GM23338 (cell line): ENCODE data around the gene IMMP2L. TPM values are rescaled to one million over a fixed set of nuclear protein-coding genes. Genes with fewer than 3 reads are reported as not detected.

Experiments
- ATAC-seq: fragments of 200-7000 bp; cut with Tn5 transposase; 3 replicates; pipeline ENCODE4 v1.9.1; 2020
- DNase-seq: peaks from one replicate; pipeline ENCODE4 v3.0.0-alpha.2; 2015; ENCODE audit warnings: low spot score
- H2AFZ ChIP-seq: fragments of 200-600 bp; sonication (generic); 2 replicates; pipeline ENCODE4 v1.8.0; 2016; ENCODE audit warnings: antibody characterized with exemption, mild to moderate bottlenecking, moderate library complexity
- H3F3A ChIP-seq: fragments of 200-600 bp; sonication (generic); replicated peaks from 2 replicates; pipeline ENCODE4 v1.8.0; 2017; ENCODE audit warnings: antibody characterized with exemption, mixed run types, low read depth
- H3K27ac ChIP-seq: fragments of 200-600 bp; sonication (generic); 2 replicates; pipeline ENCODE4 v1.6.1; 2016; ENCODE audit warnings: low read depth
- H3K27me3 ChIP-seq: fragments of 200-600 bp; sonication (generic); 2 replicates; pipeline ENCODE4 v1.8.0; 2016; ENCODE audit warnings: mild to moderate bottlenecking, mixed run types, moderate library complexity; ENCODE audit not compliant: insufficient read depth
- H3K36me3 ChIP-seq: fragments of 200-600 bp; sonication (generic); 2 replicates; pipeline ENCODE4 v1.8.0; 2016; ENCODE audit warnings: mild to moderate bottlenecking; ENCODE audit not compliant: insufficient read depth
- H3K4me1 ChIP-seq: fragments of 200-600 bp; sonication (generic); 2 replicates; pipeline ENCODE4 v1.8.0; 2016; ENCODE audit warnings: mild to moderate bottlenecking, moderate library complexity; ENCODE audit not compliant: insufficient read depth
- H3K4me2 ChIP-seq: fragments of 200-600 bp; sonication (generic); 2 replicates; pipeline ENCODE4 v1.7.1; 2017; ENCODE audit warnings: mixed run types
- H3K4me3 ChIP-seq: fragments of 200-600 bp; sonication (generic); 2 replicates; pipeline ENCODE4 v1.6.1; 2016; ENCODE audit warnings: mixed run types
- H3K79me2 ChIP-seq: fragments of 200-600 bp; sonication (generic); replicated peaks from 2 replicates; pipeline ENCODE4 v1.8.0; 2017; ENCODE audit warnings: mild to moderate bottlenecking; ENCODE audit not compliant: insufficient read depth
- H3K9me2 ChIP-seq: fragments of 200-600 bp; sonication (generic); 2 replicates; pipeline ENCODE4 v1.8.0; 2017; ENCODE audit not compliant: insufficient read depth
- H4K20me1 ChIP-seq: fragments of 200-600 bp; sonication (generic); replicated peaks from 2 replicates; pipeline ENCODE4 v1.8.0; 2017; ENCODE audit warnings: mild to moderate bottlenecking; ENCODE audit not compliant: insufficient read depth
- H3K27ac Mint-ChIP-seq: 2 replicates; pipeline ENCODE4 v1.8.0; 2020; ENCODE audit warnings: inconsistent platforms, mild to moderate bottlenecking, moderate library complexity, mixed read lengths
- H3K27me3 Mint-ChIP-seq: 3 replicates; pipeline ENCODE4 v1.8.0; 2022; ENCODE audit warnings: low read depth, mild to moderate bottlenecking, moderate library complexity, mixed read lengths, inconsistent platforms; ENCODE audit not compliant: insufficient read depth, poor library complexity
- H3K36me3 Mint-ChIP-seq: 3 replicates; pipeline ENCODE4 v1.8.0; 2021; ENCODE audit warnings: low read depth, mild to moderate bottlenecking, inconsistent platforms, moderate library complexity, mixed read lengths
- H3K4me1 Mint-ChIP-seq: 3 replicates; pipeline ENCODE4 v1.8.0; 2020; ENCODE audit warnings: mild to moderate bottlenecking, inconsistent platforms, mixed read lengths
- H3K4me3 Mint-ChIP-seq: 3 replicates; pipeline ENCODE4 v1.8.0; 2021; ENCODE audit warnings: moderate library complexity, mild to moderate bottlenecking, inconsistent platforms, mixed read lengths
- H3K9me3 Mint-ChIP-seq: 3 replicates; pipeline ENCODE4 v1.8.0; 2020; ENCODE audit warnings: moderate library complexity, mild to moderate bottlenecking, inconsistent platforms, mixed read lengths
- CREB1 ChIP-seq: fragments of 250-450 bp; sonication (Bioruptor Pico); IDR thresholded peaks from 2 replicates; pipeline ENCODE4 v1.5.0; 2020; ENCODE audit warnings: low read depth, mild to moderate bottlenecking, moderate library complexity
- EZH2 ChIP-seq: fragments of 200-600 bp; sonication (generic); IDR thresholded peaks from one replicate; pipeline ENCODE4 v1.8.0; 2017; ENCODE audit warnings: antibody characterized with exemption, mild to moderate bottlenecking, low read depth; ENCODE audit not compliant: unreplicated experiment
- EZH2phosphoT487 ChIP-seq: fragments of 200-600 bp; sonication (generic); IDR thresholded peaks from one replicate; pipeline ENCODE4 v1.8.1; 2018; ENCODE audit warnings: antibody characterized with exemption; ENCODE audit not compliant: unreplicated experiment
- JUNB ChIP-seq: IDR thresholded peaks from one replicate; pipeline ENCODE4 v1.6.1; 2016; ENCODE audit warnings: antibody characterized with exemption; ENCODE audit not compliant: unreplicated experiment
- NANOG ChIP-seq: IDR thresholded peaks from 2 replicates; pipeline ENCODE4 v1.6.1; 2016; ENCODE audit warnings: antibody characterized with exemption, borderline replicate concordance
- POLR2AphosphoS5 ChIP-seq: IDR thresholded peaks from 2 replicates; pipeline ENCODE4 v1.6.1; 2016; ENCODE audit warnings: antibody characterized with exemption, low read depth
- STAT1 ChIP-seq: IDR thresholded peaks from one replicate; pipeline ENCODE4 v1.6.1; 2016; ENCODE audit warnings: antibody characterized with exemption; ENCODE audit not compliant: unreplicated experiment
- ZNF114 ChIP-seq: fragments of 250-450 bp; sonication (Bioruptor Pico); IDR thresholded peaks from 2 replicates; pipeline ENCODE4 v1.5.0; 2020; ENCODE audit warnings: mild to moderate bottlenecking, moderate library complexity
- ZNF331 ChIP-seq: fragments of 250-450 bp; sonication (Bioruptor Pico); IDR thresholded peaks from 2 replicates; pipeline ENCODE4 v1.5.0; 2020; ENCODE audit warnings: low read depth, mild to moderate bottlenecking, moderate library complexity
- polyA plus RNA-seq: library from polyadenylated mRNA; unstranded; fragments of >200 nt; fragmentation: Nextera tagmentation; extraction: Ambion mirVana; gene quantifications from 2 replicates; pipeline ENCODE4 v1.2.1, GENCODE V29; 2016
- total RNA-seq: library from RNA; depleted of rRNA; stranded (reverse); fragments of >200 nt; shearing (Covaris generic); gene quantifications from 2 replicates; pipeline ENCODE4 v1.2.3, GENCODE V29; 2014
- TF ChIP-seq, protein P1 (sequence below): IDR thresholded peaks from 2 replicates; pipeline ENCODE4 v1.6.1; 2016; ENCODE audit warnings: antibody characterized with exemption
- TF ChIP-seq, protein P2 (sequence below): fragments of 250-450 bp; sonication (Bioruptor Pico); IDR thresholded peaks from 2 replicates; pipeline ENCODE4 v1.5.0; 2020; ENCODE audit warnings: mild to moderate bottlenecking, moderate library complexity
- TF ChIP-seq, protein P3 (sequence below), 2 experiments: fragments of 200-600 bp in 1 of 2; sonication (generic) in 1 of 2; conservative IDR thresholded peaks; 2 replicates each; pipeline versions ENCODE4 v1.5.1 to v1.6.1; 2016 to 2017; ENCODE audit warnings: antibody characterized with exemption in 2 of 2, low read depth in 2 of 2, mild to moderate bottlenecking in 2 of 2, moderate library complexity in 1 of 2
- TF ChIP-seq, protein P4 (sequence below): IDR thresholded peaks from one replicate; pipeline ENCODE4 v1.6.1; 2018; ENCODE audit warnings: antibody characterized with exemption; ENCODE audit not compliant: unreplicated experiment

The IMMP2L gene
- total and polyA plus RNA-seq, 2 experiments from 2014 or later, result 7.3 to 14.0 TPM

DNA sequence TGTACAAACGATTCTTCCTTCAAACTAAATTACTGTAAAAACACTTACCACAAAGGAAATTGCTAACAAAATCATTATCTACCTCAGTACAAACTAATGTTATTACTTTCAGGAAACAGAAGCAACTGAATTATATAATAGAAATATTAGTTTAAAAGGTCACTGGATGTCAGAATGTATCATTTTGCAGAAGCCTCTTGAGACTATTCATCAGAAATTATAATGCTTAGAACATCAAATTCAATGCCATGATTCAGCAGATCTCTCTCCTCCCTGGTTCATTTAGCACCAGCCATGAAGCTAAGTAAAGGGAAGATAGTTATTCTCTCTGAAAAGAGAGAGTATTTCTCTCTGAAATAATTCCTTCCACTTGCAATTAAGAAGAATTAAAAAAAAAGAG, 223.3 kb downstream of the IMMP2L start:
- H3K4me3 ChIP-seq, result no peak overlapping the region
- no peaks in the 10 kb centered on the region for H3F3A ChIP-seq
- Mint-ChIP-seq H3K27me3 (no peaks in the 10 kb centered on the region), H3K36me3 (peaks cover 12% of the 10 kb centered on the region), H3K9me3 (peaks cover 13% of the 10 kb centered on the region), H3K4me1 (no peaks in the 10 kb centered on the region), H3K27ac (no peak overlapping the region), H3K4me3 (no peak overlapping the region)
- ATAC-seq, result no peak
- no peak overlapping the region for H3K4me2 ChIP-seq
- H3K4me1 ChIP-seq, result no peaks in the 10 kb centered on the region
- DNase-seq, result no peak
- TF ChIP-seq EZH2 (no peak), ZNF114 (CRISPR knock-in tag) (no peak), JUNB (no peak), NANOG (no peak), ZNF331 (no peak), CREB1 (CRISPR knock-in tag) (no peak), EZH2phosphoT487 (no peak), STAT1 (no peak), POLR2AphosphoS5 (no peak)
- TF ChIP-seq, protein P1, sequence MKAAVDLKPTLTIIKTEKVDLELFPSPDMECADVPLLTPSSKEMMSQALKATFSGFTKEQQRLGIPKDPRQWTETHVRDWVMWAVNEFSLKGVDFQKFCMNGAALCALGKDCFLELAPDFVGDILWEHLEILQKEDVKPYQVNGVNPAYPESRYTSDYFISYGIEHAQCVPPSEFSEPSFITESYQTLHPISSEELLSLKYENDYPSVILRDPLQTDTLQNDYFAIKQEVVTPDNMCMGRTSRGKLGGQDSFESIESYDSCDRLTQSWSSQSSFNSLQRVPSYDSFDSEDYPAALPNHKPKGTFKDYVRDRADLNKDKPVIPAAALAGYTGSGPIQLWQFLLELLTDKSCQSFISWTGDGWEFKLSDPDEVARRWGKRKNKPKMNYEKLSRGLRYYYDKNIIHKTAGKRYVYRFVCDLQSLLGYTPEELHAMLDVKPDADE, result no peak
- TF ChIP-seq, protein P2, sequence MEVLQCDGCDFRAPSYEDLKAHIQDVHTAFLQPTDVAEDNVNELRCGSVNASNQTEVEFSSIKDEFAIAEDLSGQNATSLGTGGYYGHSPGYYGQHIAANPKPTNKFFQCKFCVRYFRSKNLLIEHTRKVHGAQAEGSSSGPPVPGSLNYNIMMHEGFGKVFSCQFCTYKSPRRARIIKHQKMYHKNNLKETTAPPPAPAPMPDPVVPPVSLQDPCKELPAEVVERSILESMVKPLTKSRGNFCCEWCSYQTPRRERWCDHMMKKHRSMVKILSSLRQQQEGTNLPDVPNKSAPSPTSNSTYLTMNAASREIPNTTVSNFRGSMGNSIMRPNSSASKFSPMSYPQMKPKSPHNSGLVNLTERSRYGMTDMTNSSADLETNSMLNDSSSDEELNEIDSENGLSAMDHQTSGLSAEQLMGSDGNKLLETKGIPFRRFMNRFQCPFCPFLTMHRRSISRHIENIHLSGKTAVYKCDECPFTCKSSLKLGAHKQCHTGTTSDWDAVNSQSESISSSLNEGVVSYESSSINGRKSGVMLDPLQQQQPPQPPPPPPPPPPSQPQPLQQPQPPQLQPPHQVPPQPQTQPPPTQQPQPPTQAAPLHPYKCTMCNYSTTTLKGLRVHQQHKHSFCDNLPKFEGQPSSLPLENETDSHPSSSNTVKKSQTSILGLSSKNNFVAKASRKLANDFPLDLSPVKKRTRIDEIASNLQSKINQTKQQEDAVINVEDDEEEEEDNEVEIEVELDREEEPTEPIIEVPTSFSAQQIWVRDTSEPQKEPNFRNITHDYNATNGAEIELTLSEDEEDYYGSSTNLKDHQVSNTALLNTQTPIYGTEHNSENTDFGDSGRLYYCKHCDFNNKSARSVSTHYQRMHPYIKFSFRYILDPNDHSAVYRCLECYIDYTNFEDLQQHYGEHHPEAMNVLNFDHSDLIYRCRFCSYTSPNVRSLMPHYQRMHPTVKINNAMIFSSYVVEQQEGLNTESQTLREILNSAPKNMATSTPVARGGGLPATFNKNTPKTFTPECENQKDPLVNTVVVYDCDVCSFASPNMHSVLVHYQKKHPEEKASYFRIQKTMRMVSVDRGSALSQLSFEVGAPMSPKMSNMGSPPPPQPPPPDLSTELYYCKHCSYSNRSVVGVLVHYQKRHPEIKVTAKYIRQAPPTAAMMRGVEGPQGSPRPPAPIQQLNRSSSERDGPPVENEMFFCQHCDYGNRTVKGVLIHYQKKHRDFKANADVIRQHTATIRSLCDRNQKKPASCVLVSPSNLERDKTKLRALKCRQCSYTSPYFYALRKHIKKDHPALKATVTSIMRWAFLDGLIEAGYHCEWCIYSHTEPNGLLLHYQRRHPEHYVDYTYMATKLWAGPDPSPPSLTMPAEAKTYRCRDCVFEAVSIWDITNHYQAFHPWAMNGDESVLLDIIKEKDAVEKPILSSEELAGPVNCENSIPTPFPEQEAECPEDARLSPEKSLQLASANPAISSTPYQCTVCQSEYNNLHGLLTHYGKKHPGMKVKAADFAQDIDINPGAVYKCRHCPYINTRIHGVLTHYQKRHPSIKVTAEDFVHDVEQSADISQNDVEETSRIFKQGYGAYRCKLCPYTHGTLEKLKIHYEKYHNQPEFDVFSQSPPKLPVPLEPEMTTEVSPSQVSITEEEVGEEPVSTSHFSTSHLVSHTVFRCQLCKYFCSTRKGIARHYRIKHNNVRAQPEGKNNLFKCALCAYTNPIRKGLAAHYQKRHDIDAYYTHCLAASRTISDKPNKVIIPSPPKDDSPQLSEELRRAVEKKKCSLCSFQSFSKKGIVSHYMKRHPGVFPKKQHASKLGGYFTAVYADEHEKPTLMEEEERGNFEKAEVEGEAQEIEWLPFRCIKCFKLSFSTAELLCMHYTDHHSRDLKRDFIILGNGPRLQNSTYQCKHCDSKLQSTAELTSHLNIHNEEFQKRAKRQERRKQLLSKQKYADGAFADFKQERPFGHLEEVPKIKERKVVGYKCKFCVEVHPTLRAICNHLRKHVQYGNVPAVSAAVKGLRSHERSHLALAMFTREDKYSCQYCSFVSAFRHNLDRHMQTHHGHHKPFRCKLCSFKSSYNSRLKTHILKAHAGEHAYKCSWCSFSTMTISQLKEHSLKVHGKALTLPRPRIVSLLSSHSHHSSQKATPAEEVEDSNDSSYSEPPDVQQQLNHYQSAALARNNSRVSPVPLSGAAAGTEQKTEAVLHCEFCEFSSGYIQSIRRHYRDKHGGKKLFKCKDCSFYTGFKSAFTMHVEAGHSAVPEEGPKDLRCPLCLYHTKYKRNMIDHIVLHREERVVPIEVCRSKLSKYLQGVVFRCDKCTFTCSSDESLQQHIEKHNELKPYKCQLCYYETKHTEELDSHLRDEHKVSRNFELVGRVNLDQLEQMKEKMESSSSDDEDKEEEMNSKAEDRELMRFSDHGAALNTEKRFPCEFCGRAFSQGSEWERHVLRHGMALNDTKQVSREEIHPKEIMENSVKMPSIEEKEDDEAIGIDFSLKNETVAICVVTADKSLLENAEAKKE (CRISPR knock-in tag), result no peak
- TF ChIP-seq, protein P3, sequence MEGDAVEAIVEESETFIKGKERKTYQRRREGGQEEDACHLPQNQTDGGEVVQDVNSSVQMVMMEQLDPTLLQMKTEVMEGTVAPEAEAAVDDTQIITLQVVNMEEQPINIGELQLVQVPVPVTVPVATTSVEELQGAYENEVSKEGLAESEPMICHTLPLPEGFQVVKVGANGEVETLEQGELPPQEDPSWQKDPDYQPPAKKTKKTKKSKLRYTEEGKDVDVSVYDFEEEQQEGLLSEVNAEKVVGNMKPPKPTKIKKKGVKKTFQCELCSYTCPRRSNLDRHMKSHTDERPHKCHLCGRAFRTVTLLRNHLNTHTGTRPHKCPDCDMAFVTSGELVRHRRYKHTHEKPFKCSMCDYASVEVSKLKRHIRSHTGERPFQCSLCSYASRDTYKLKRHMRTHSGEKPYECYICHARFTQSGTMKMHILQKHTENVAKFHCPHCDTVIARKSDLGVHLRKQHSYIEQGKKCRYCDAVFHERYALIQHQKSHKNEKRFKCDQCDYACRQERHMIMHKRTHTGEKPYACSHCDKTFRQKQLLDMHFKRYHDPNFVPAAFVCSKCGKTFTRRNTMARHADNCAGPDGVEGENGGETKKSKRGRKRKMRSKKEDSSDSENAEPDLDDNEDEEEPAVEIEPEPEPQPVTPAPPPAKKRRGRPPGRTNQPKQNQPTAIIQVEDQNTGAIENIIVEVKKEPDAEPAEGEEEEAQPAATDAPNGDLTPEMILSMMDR (conservative IDR thresholded peaks at IDR 0.05; ENCODE audit: low read depth in 2 of 2), result no peak
- TF ChIP-seq, protein P4, sequence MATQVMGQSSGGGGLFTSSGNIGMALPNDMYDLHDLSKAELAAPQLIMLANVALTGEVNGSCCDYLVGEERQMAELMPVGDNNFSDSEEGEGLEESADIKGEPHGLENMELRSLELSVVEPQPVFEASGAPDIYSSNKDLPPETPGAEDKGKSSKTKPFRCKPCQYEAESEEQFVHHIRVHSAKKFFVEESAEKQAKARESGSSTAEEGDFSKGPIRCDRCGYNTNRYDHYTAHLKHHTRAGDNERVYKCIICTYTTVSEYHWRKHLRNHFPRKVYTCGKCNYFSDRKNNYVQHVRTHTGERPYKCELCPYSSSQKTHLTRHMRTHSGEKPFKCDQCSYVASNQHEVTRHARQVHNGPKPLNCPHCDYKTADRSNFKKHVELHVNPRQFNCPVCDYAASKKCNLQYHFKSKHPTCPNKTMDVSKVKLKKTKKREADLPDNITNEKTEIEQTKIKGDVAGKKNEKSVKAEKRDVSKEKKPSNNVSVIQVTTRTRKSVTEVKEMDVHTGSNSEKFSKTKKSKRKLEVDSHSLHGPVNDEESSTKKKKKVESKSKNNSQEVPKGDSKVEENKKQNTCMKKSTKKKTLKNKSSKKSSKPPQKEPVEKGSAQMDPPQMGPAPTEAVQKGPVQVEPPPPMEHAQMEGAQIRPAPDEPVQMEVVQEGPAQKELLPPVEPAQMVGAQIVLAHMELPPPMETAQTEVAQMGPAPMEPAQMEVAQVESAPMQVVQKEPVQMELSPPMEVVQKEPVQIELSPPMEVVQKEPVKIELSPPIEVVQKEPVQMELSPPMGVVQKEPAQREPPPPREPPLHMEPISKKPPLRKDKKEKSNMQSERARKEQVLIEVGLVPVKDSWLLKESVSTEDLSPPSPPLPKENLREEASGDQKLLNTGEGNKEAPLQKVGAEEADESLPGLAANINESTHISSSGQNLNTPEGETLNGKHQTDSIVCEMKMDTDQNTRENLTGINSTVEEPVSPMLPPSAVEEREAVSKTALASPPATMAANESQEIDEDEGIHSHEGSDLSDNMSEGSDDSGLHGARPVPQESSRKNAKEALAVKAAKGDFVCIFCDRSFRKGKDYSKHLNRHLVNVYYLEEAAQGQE, result no peak
- peaks cover 8% of the 10 kb centered on the region; the same call in 1 of the 2 replicates for H3K36me3 ChIP-seq
- H3K27ac ChIP-seq, result no peak overlapping the region
- H3K79me2 ChIP-seq, result no peaks in the 10 kb centered on the region
- no peak overlapping the region for H2AFZ ChIP-seq
- H3K9me2 ChIP-seq, result no peaks in the 10 kb centered on the region
- no peaks in the 10 kb centered on the region for H4K20me1 ChIP-seq
- H3K27me3 ChIP-seq, result no peaks in the 10 kb centered on the region
